Liver (tissue), 9 donors: ENCODE data around the gene SNRPB2. TPM values are rescaled to one million over a fixed set of nuclear protein-coding genes. Genes with fewer than 3 reads are reported as not detected.

ENCODE experiments used
- DNase-seq: peaks from one replicate; pipeline ENCODE4 v3.0.0-alpha.2; 2017; ENCODE audit warnings: low spot score
- H3K27ac ChIP-seq, 2 donors: one replicate each; pipeline ENCODE4 v1.7.0; 2013; ENCODE audit warnings: inconsistent platforms in 2 of 2, low read length in 2 of 2, control low read depth in 1 of 2, low read depth in 1 of 2, mild to moderate bottlenecking in 1 of 2
- H3K27me3 ChIP-seq, 4 donors: one replicate each; pipeline versions ENCODE4 v1.6.1 to v1.7.0; 2013; ENCODE audit warnings: low read length in 3 of 4, inconsistent platforms in 1 of 4, mild to moderate bottlenecking in 1 of 4, moderate library complexity in 1 of 4; ENCODE audit not compliant: control insufficient read depth in 4 of 4, insufficient read depth in 4 of 4
- H3K36me3 ChIP-seq, 4 donors: one replicate each; pipeline versions ENCODE4 v1.6.1 to v1.7.0; 2013; ENCODE audit warnings: low read length in 3 of 4, mild to moderate bottlenecking in 3 of 4, low read depth in 1 of 4, moderate library complexity in 1 of 4; ENCODE audit not compliant: control insufficient read depth in 4 of 4, insufficient read depth in 3 of 4
- H3K4me1 ChIP-seq, 4 donors: one replicate each; pipeline versions ENCODE4 v1.6.1 to v1.7.0; 2013; ENCODE audit warnings: low read length in 3 of 4, mild to moderate bottlenecking in 3 of 4, moderate library complexity in 1 of 4; ENCODE audit not compliant: control insufficient read depth in 4 of 4, insufficient read depth in 4 of 4
- H3K4me3 ChIP-seq, 3 donors: one replicate each; pipeline versions ENCODE4 v1.6.1 to v1.7.0; 2013; ENCODE audit warnings: low read length in 3 of 3, control low read depth in 1 of 3, low read depth in 1 of 3, mild to moderate bottlenecking in 1 of 3
- H3K9ac ChIP-seq, 2 donors: one replicate each; pipeline ENCODE4 v1.7.0; 2013; ENCODE audit warnings: low read length in 2 of 2, mild to moderate bottlenecking in 2 of 2, moderate library complexity in 2 of 2, control low read depth in 1 of 2, low read depth in 1 of 2
- H3K9me3 ChIP-seq, 4 donors: one replicate each; pipeline versions ENCODE4 v1.6.1 to v1.7.0; 2013; ENCODE audit warnings: low read length in 3 of 4; ENCODE audit not compliant: control insufficient read depth in 4 of 4
- CTCF ChIP-seq: fragments of 150-350 bp; IDR thresholded peaks from 2 replicates; pipeline ENCODE4 v1.5.1; 2017; ENCODE audit warnings: improper control_type of control experiment, low read depth, low read length; ENCODE audit not compliant: missing input control
- EGR1 ChIP-seq, 2 donors: IDR thresholded peaks; 2 replicates each; pipeline ENCODE4 v1.6.1; 2016 to 2018; ENCODE audit warnings: antibody characterized with exemption in 2 of 2, low read depth in 2 of 2
- FOXA1 ChIP-seq: IDR thresholded peaks from 2 replicates; pipeline ENCODE4 v1.6.1; 2016; ENCODE audit warnings: antibody characterized with exemption
- FOXA2 ChIP-seq: IDR thresholded peaks from 2 replicates; pipeline ENCODE4 v1.6.1; 2016; ENCODE audit warnings: antibody characterized with exemption
- GABPA ChIP-seq, 2 donors: IDR thresholded peaks in 1 of 2; conservative IDR thresholded peaks in 1 of 2; 2 replicates each; pipeline ENCODE4 v1.6.1; 2016; ENCODE audit warnings: antibody characterized with exemption in 2 of 2, mild to moderate bottlenecking in 1 of 2, moderate library complexity in 1 of 2
- HNF4A ChIP-seq, 2 donors: conservative IDR thresholded peaks; 2 replicates each; pipeline ENCODE4 v1.6.1; 2016; ENCODE audit warnings: antibody characterized with exemption in 2 of 2, mild to moderate bottlenecking in 2 of 2
- HNF4G ChIP-seq: IDR thresholded peaks from 2 replicates; pipeline ENCODE4 v1.6.1; 2016; ENCODE audit warnings: antibody characterized with exemption
- JUND ChIP-seq, 2 donors: IDR thresholded peaks; 2 replicates each; pipeline ENCODE4 v1.6.1; 2016; ENCODE audit warnings: antibody characterized with exemption in 2 of 2
- MAX ChIP-seq: IDR thresholded peaks from 2 replicates; pipeline ENCODE4 v1.6.1; 2016; ENCODE audit warnings: antibody characterized with exemption
- NR2F2 ChIP-seq: IDR thresholded peaks from 2 replicates; pipeline ENCODE4 v1.6.1; 2016; ENCODE audit warnings: antibody characterized with exemption
- RAD21 ChIP-seq, 2 donors: IDR thresholded peaks; 2 replicates each; pipeline ENCODE4 v1.6.1; 2016; ENCODE audit warnings: antibody characterized with exemption in 2 of 2, mild to moderate bottlenecking in 2 of 2
- RXRA ChIP-seq, 2 donors: IDR thresholded peaks; 2 replicates each; pipeline ENCODE4 v1.6.1; 2017 to 2018; ENCODE audit warnings: antibody characterized with exemption in 2 of 2, mild to moderate bottlenecking in 1 of 2
- SP1 ChIP-seq: IDR thresholded peaks from 2 replicates; pipeline ENCODE4 v1.6.1; 2018; ENCODE audit warnings: antibody characterized with exemption, mild to moderate bottlenecking
- TAF1 ChIP-seq: conservative IDR thresholded peaks from 2 replicates; pipeline ENCODE4 v1.6.1; 2016; ENCODE audit warnings: antibody characterized with exemption, mild to moderate bottlenecking
- YY1 ChIP-seq: IDR thresholded peaks from 2 replicates; pipeline ENCODE4 v1.6.1; 2016; ENCODE audit warnings: antibody characterized with exemption, mild to moderate bottlenecking
- WGBS: extraction: QIAGEN DNeasy Blood & Tissue Kit; methylation state at CpG from one replicate; pipeline ENCODE4 v1.1.7; 2013; 5-methylcytosine and 5-hydroxymethylcytosine counted together
- polyA plus RNA-seq, 2 donors: library from polyadenylated mRNA; stranded (reverse) in 1 of 2; unstranded in 1 of 2; fragments of 200-250 nt in 1 of 2; fragments of >200 nt in 1 of 2; fragmentation: Nextera tagmentation in 1 of 2; extraction: Ambion mirVana in 1 of 2; gene quantifications; one replicate each; pipeline versions ENCODE4 v1.2.1 to v1.2.3, GENCODE V29; 2013 to 2015
- total RNA-seq, 2 donors: library from RNA; depleted of rRNA; stranded (reverse); fragments of >200 nt; gene quantifications; one replicate each; pipeline ENCODE4 v1.2.3, GENCODE V29; 2014
- TF ChIP-seq, protein P1 (sequence below): IDR thresholded peaks from 2 replicates; pipeline ENCODE4 v1.6.1; 2016; ENCODE audit warnings: antibody characterized with exemption, mild to moderate bottlenecking
- TF ChIP-seq, protein P2 (sequence below): IDR thresholded peaks from 2 replicates; pipeline ENCODE4 v1.6.1; 2016; ENCODE audit warnings: antibody characterized with exemption
- donor health status: healthy.
- donor health status: healthy.
- donor health status: healthy.
- donor health status: healthy.
- donor health status: healthy.

SNRPB2 gene
- total and polyA plus RNA-seq, 4 donors, result 13.9 to 36.0 (median 21.0) TPM

DNA sequence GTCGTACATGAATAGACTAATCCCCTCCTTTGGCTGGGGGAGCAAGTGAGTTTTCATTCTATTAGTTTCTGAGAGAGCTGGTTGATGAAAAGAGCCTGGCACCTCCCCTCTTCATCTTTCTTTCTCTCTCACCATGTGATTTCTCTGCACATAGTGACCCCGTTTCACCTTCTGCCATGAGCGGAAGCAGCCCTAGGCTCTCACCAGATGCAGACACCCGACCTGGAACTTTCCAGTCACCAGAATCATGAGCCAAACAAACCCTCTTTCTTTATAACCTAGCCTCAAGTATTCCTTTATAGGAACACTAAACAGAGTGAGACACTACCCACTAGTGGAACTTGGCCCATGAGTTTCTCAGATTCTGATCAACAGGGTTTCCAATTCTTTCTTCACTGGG lies 34.7 kb downstream of the SNRPB2 start:
- TF ChIP-seq MAX (no peak), SP1 (no peak), HNF4G (no peak), JUND (IDR thresholded peaks at IDR 0.05) (no peak), FOXA1 (no peak), TAF1 (no peak), EGR1 (IDR thresholded peaks at IDR 0.05; ENCODE audit: low read depth in 2 of 2) (no peak), HNF4A (conservative IDR thresholded peaks at IDR 0.05) (no peak), NR2F2 (no peak), GABPA (IDR thresholded peaks at IDR 0.05 in 1 of 2, conservative IDR thresholded peaks at IDR 0.05 in 1 of 2) (no peak), YY1 (no peak), CTCF (no peak), RAD21 (IDR thresholded peaks at IDR 0.05) (no peak), FOXA2 (no peak)
- TF ChIP-seq, protein P1, sequence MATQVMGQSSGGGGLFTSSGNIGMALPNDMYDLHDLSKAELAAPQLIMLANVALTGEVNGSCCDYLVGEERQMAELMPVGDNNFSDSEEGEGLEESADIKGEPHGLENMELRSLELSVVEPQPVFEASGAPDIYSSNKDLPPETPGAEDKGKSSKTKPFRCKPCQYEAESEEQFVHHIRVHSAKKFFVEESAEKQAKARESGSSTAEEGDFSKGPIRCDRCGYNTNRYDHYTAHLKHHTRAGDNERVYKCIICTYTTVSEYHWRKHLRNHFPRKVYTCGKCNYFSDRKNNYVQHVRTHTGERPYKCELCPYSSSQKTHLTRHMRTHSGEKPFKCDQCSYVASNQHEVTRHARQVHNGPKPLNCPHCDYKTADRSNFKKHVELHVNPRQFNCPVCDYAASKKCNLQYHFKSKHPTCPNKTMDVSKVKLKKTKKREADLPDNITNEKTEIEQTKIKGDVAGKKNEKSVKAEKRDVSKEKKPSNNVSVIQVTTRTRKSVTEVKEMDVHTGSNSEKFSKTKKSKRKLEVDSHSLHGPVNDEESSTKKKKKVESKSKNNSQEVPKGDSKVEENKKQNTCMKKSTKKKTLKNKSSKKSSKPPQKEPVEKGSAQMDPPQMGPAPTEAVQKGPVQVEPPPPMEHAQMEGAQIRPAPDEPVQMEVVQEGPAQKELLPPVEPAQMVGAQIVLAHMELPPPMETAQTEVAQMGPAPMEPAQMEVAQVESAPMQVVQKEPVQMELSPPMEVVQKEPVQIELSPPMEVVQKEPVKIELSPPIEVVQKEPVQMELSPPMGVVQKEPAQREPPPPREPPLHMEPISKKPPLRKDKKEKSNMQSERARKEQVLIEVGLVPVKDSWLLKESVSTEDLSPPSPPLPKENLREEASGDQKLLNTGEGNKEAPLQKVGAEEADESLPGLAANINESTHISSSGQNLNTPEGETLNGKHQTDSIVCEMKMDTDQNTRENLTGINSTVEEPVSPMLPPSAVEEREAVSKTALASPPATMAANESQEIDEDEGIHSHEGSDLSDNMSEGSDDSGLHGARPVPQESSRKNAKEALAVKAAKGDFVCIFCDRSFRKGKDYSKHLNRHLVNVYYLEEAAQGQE, result no peak
- TF ChIP-seq, protein P2, sequence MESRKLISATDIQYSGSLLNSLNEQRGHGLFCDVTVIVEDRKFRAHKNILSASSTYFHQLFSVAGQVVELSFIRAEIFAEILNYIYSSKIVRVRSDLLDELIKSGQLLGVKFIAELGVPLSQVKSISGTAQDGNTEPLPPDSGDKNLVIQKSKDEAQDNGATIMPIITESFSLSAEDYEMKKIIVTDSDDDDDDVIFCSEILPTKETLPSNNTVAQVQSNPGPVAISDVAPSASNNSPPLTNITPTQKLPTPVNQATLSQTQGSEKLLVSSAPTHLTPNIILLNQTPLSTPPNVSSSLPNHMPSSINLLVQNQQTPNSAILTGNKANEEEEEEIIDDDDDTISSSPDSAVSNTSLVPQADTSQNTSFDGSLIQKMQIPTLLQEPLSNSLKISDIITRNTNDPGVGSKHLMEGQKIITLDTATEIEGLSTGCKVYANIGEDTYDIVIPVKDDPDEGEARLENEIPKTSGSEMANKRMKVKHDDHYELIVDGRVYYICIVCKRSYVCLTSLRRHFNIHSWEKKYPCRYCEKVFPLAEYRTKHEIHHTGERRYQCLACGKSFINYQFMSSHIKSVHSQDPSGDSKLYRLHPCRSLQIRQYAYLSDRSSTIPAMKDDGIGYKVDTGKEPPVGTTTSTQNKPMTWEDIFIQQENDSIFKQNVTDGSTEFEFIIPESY, result no peak
- 42% methylated on average over 4 of the region's 4 CpGs for WGBS
- DNase-seq, result no peak
- Histone ChIP-seq H3K4me3 (no peak overlapping the region), H3K4me1 (peaks cover 0 to 2% (median 0%) of the 10 kb centered on the region in 4 donors), H3K36me3 (no peaks in the 10 kb centered on the region), H3K27ac (no peak overlapping the region), H3K9me3 (no peaks in the 10 kb centered on the region), H3K9ac (no peak overlapping the region), H3K27me3 (peaks cover 0 to 7% (median 1%) of the 10 kb centered on the region in 4 donors)

- H3K36me3 ChIP-seq, result no peaks in the 10 kb centered on the region
These were observed 41.4 kb downstream of the SNRPB2 start for GRCh38 chr20:16771213-16771612.

More at GRCh38 chr20:16771213-16771612, 41.4 kb downstream of the SNRPB2 start:
- Histone ChIP-seq H3K9ac (no peak overlapping the region), H3K4me3 (no peak overlapping the region), H3K27me3 (peaks cover 0 to 7% (median 1%) of the 10 kb centered on the region in 4 donors), H3K27ac (no peak overlapping the region), H3K9me3 (no peaks in the 10 kb centered on the region), H3K4me1 (no peaks in the 10 kb centered on the region)
- TF ChIP-seq NR2F2, result no peak
- no peak for TF ChIP-seq EGR1 (IDR thresholded peaks at IDR 0.05; ENCODE audit: low read depth in 2 of 2)
- TF ChIP-seq HNF4G, result no peak
- TF ChIP-seq, protein P2, result no peak
- TF ChIP-seq CTCF, result no peak
- TF ChIP-seq RAD21 (IDR thresholded peaks at IDR 0.05), result no peak
- TF ChIP-seq RXRA (IDR thresholded peaks at IDR 0.05), result no peak
- TF ChIP-seq GABPA (IDR thresholded peaks at IDR 0.05 in 1 of 2, conservative IDR thresholded peaks at IDR 0.05 in 1 of 2), result no peak
- no peak for TF ChIP-seq TAF1
- no peak for DNase-seq
